Endothelial cell (in vitro differentiated cells): Measurements from ENCODE around the gene CBL. TPM values are rescaled to one million over a fixed set of nuclear protein-coding genes. Genes with fewer than 3 reads are reported as not detected.

Experiments
- DNase-seq: peaks from one replicate; pipeline ENCODE4 v3.0.0; 2021; ENCODE audit warnings: low spot score
- H3K27ac Mint-ChIP-seq: one replicate; pipeline ENCODE4 v1.8.0; 2021; ENCODE audit warnings: mixed read lengths, inconsistent platforms; ENCODE audit not compliant: unreplicated experiment
- H3K27me3 Mint-ChIP-seq: one replicate; pipeline ENCODE4 v1.8.0; 2021; ENCODE audit warnings: mild to moderate bottlenecking, moderate library complexity, mixed read lengths, inconsistent platforms; ENCODE audit not compliant: unreplicated experiment
- H3K36me3 Mint-ChIP-seq: one replicate; pipeline ENCODE4 v1.8.0; 2021; ENCODE audit warnings: mild to moderate bottlenecking, low read depth, mixed read lengths, inconsistent platforms; ENCODE audit not compliant: unreplicated experiment
- H3K4me1 Mint-ChIP-seq: one replicate; pipeline ENCODE4 v1.8.0; 2021; ENCODE audit warnings: mild to moderate bottlenecking, mixed read lengths, inconsistent platforms; ENCODE audit not compliant: unreplicated experiment
- H3K4me3 Mint-ChIP-seq: one replicate; pipeline ENCODE4 v1.8.0; 2021; ENCODE audit warnings: mild to moderate bottlenecking, mixed read lengths, inconsistent platforms; ENCODE audit not compliant: unreplicated experiment
- H3K9me3 Mint-ChIP-seq: one replicate; pipeline ENCODE4 v1.8.0; 2021; ENCODE audit warnings: mixed read lengths, inconsistent platforms; ENCODE audit not compliant: unreplicated experiment
- total RNA-seq: library from RNA; stranded (reverse); fragmentation: NEBNext Ultra II Directional; extraction: Animal tissue kit (Norgen Biotek cat#: 25700); gene quantifications from one replicate; pipeline ENCODE4 v1.2.1, GENCODE V29; 2021; ENCODE audit not compliant: unreplicated experiment
- TF ChIP-seq, protein P1 (sequence below): fragments of 200-600 bp; sonication (generic); IDR thresholded peaks from one replicate; pipeline ENCODE4 v1.5.0; 2021; ENCODE audit warnings: antibody characterized with exemption; ENCODE audit not compliant: unreplicated experiment

CBL gene
- total RNA-seq, 1 donor from 2014 or later, result 47.5 TPM

DNA sequence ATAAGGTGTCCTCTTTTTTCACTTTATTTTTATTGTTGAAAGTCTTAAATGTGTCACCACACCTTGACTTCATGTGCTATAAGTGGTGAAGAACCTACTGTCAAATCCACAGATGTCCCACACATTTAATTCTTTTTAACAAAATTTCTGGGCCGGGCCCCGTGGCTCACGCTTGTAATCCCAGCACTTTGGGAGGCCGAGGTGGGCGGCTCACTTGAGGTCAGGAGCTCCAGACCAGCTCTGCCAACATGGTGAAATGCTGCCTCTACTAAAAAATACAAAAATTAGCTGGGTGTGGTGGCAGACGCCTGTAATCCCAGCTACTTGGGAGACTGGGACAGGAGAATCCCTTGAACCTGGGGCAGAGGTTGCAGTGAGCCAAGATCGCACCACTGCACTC lies 3.0 kb downstream of the CBL start:
- no peaks in the 10 kb centered on the region for H3K9me3 Mint-ChIP-seq
- peaks cover 20% of the 10 kb centered on the region for H3K4me1 Mint-ChIP-seq
- H3K27me3 Mint-ChIP-seq, result peaks cover 5% of the 10 kb centered on the region
- H3K27ac Mint-ChIP-seq, result no peak overlapping the region
- no peak for DNase-seq
- peaks cover 4% of the 10 kb centered on the region for H3K36me3 Mint-ChIP-seq
- TF ChIP-seq, protein P1, sequence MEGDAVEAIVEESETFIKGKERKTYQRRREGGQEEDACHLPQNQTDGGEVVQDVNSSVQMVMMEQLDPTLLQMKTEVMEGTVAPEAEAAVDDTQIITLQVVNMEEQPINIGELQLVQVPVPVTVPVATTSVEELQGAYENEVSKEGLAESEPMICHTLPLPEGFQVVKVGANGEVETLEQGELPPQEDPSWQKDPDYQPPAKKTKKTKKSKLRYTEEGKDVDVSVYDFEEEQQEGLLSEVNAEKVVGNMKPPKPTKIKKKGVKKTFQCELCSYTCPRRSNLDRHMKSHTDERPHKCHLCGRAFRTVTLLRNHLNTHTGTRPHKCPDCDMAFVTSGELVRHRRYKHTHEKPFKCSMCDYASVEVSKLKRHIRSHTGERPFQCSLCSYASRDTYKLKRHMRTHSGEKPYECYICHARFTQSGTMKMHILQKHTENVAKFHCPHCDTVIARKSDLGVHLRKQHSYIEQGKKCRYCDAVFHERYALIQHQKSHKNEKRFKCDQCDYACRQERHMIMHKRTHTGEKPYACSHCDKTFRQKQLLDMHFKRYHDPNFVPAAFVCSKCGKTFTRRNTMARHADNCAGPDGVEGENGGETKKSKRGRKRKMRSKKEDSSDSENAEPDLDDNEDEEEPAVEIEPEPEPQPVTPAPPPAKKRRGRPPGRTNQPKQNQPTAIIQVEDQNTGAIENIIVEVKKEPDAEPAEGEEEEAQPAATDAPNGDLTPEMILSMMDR, result no peak
- H3K4me3 Mint-ChIP-seq, result no peak overlapping the region

DNA sequence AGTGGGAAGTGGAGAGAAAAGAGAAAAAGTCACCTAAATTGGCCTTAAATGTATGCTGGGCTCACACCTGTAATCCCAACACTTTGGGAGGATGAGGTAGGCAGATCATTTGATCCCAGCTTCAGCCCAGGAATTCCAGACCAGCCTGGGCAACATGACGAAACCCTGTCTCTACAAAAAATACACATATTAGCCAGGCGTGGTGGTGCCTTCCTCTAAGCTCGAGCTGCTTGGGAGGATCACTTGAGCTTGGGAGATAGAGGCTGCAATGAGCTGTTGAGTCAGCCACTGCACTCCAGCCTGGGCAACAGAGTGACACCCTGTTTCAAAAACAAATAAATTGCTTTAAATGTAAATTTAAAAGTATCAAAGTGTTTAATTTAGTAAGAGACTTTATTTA lies 3.9 kb downstream of the CBL start:
- peaks cover 4% of the 10 kb centered on the region for H3K36me3 Mint-ChIP-seq
- no peak overlapping the region for H3K27ac Mint-ChIP-seq
- TF ChIP-seq, protein P1, result no peak
- no peaks in the 10 kb centered on the region for H3K9me3 Mint-ChIP-seq
- DNase-seq, result no peak
- peaks cover 5% of the 10 kb centered on the region for H3K27me3 Mint-ChIP-seq
- H3K4me1 Mint-ChIP-seq, result peaks cover 20% of the 10 kb centered on the region
- no peak overlapping the region for H3K4me3 Mint-ChIP-seq

DNA sequence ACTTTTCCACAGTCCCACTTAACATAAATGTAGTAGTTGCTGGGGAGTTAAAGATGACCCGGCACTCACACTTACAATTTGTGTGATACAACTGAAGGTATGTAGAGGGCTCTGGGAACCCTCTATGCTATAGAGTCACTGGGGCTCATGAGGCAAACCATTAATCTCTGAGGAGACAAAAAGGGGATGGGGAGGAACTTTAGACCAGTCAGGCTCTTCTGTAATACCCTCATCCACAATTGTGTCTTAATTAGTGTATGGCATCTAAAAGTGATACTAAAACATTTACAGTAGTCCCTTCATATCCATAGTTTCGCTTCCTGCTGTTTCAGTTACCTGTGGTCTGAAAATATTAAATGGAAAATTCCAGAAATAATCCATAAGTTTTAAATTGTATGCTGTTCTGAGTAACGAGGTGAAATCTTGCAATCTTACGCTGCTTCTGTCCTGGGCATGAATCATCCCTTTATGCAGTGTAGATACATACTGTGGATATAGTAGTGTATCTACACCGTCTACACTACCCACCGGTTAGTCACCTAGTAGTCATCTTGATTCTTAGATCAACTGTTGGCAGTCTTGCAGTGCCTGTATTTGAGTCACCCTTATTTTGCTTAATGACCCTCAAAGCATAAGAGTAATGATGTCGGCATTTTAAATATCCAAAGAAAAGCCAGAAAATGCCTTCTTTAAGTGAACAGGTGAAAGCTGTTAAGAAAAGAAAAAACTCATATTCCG lies 12.2 kb downstream of the CBL start:
- Mint-ChIP-seq H3K9me3 (no peaks in the 10 kb centered on the region), H3K27me3 (no peaks in the 10 kb centered on the region), H3K27ac (no peak overlapping the region), H3K4me3 (no peak overlapping the region), H3K4me1 (peaks cover 5% of the 10 kb centered on the region), H3K36me3 (no peaks in the 10 kb centered on the region)
- DNase-seq, result no peak
- TF ChIP-seq, protein P1, result no peak

DNA sequence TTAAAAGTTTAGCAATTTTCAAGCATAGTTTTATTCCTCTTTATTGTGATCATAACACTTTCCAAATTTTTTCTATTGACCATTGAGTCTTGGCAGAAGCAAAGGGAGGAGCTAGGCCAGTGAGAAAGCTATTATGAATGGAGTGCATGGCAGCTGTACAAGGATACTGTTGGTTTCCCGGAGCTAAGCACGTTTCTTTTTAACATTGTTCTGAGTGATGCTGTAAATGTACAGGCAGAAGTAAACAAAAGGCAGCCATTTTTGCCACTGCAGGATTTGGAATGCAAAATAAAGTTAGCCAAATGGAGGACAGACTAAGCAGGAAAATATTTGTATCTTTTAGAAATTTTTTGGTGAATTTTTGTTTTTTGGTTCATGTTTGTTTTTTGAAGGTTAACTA lies 16.2 kb downstream of the CBL start:
- no peaks in the 10 kb centered on the region for H3K36me3 Mint-ChIP-seq
- no peak for DNase-seq
- TF ChIP-seq, protein P1, result no peak
- peak overlapping the region; percentile 8 for H3K27ac Mint-ChIP-seq
- no peaks in the 10 kb centered on the region for H3K9me3 Mint-ChIP-seq
- no peak overlapping the region for H3K4me3 Mint-ChIP-seq
- peaks cover 4% of the 10 kb centered on the region for H3K4me1 Mint-ChIP-seq
- H3K27me3 Mint-ChIP-seq, result no peaks in the 10 kb centered on the region

DNA sequence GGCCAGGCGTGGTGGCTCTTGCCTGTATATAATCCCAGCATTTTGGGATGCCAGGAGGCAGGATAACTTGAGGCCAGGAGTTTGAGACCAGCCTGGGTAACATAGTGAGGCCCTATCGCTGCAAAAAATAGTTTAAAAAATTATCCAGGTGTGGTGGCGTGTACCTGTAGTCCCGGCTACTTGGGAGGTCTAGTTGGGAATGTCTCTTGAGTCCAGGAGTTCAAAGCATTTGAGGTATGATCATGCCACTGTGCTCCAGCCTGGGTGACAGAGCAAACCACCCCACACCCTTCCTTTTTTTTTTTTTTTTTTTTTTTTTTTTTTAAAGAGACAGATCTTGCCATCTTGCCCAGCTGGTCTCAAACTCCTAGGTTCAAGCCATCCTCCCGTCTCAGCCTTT lies 16.8 kb downstream of the CBL start:
- H3K4me3 Mint-ChIP-seq, result no peak overlapping the region
- no peaks in the 10 kb centered on the region for H3K27me3 Mint-ChIP-seq

More for the DNA sequence above, 16.8 kb downstream of the CBL start:
- Mint-ChIP-seq H3K9me3 (no peaks in the 10 kb centered on the region), H3K4me1 (peaks cover 4% of the 10 kb centered on the region), H3K27ac (no peak overlapping the region), H3K36me3 (no peaks in the 10 kb centered on the region)
- no peak for DNase-seq
- TF ChIP-seq, protein P1, result no peak
